GM06990 (cell line): ENCODE results near the gene STXBP6.

ENCODE experiments used
- DNase-seq: peaks from one replicate; pipeline ENCODE4 v3.0.0-alpha.2; 2011; ENCODE audit not compliant: insufficient read length; ENCODE audit errors: extremely low read depth
- H3K27me3 ChIP-seq: replicated peaks from 2 replicates; pipeline ENCODE4 v1.6.0; 2011; ENCODE audit warnings: low read length; ENCODE audit not compliant: control insufficient read depth, insufficient read depth
- H3K36me3 ChIP-seq: 2 replicates; pipeline ENCODE4 v1.5.1; 2011; ENCODE audit warnings: low read length; ENCODE audit not compliant: control insufficient read depth, insufficient read depth
- H3K4me3 ChIP-seq: replicated peaks from 2 replicates; pipeline ENCODE4 v1.5.1; 2011; ENCODE audit warnings: low read depth, mild to moderate bottlenecking, control low read depth, low read length
- TF ChIP-seq, protein P1 (sequence below): IDR thresholded peaks from 2 replicates; pipeline ENCODE4 v1.5.1; 2011; ENCODE audit warnings: low read length, control low read depth, mild to moderate bottlenecking, inconsistent platforms; ENCODE audit not compliant: insufficient read depth, poor library complexity, severe bottlenecking

Gene STXBP6

GRCh38 chr14:24948261-24948847 lies 101.6 kb downstream of the STXBP6 start:
- no peak for DNase-seq
- Histone ChIP-seq H3K27me3 (no peaks in the 10 kb centered on the region), H3K36me3 (no peaks in the 10 kb centered on the region), H3K4me3 (no peak overlapping the region)
- TF ChIP-seq, protein P1, sequence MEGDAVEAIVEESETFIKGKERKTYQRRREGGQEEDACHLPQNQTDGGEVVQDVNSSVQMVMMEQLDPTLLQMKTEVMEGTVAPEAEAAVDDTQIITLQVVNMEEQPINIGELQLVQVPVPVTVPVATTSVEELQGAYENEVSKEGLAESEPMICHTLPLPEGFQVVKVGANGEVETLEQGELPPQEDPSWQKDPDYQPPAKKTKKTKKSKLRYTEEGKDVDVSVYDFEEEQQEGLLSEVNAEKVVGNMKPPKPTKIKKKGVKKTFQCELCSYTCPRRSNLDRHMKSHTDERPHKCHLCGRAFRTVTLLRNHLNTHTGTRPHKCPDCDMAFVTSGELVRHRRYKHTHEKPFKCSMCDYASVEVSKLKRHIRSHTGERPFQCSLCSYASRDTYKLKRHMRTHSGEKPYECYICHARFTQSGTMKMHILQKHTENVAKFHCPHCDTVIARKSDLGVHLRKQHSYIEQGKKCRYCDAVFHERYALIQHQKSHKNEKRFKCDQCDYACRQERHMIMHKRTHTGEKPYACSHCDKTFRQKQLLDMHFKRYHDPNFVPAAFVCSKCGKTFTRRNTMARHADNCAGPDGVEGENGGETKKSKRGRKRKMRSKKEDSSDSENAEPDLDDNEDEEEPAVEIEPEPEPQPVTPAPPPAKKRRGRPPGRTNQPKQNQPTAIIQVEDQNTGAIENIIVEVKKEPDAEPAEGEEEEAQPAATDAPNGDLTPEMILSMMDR, result no peak

DNA sequence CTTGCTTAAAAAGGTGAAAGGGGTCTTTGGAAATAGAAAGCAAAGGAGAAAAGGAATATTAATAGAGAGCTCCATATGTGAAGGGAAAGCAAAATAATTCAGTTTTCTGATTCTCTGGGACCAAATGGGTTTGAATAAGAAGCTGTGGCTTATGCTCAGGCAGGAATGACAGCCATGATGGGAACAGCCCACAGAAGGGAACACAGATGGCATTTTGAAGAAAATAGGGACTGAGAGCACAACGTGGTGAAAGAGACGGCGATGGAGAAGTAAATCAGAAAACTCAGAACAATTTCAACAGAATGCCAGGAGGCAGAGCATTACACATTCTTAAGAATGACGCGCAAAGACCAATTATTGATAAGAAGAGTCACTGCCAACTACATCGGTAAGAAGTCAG lies 102.8 kb downstream of the STXBP6 start:
- TF ChIP-seq, protein P1, result no peak
- Histone ChIP-seq H3K4me3 (no peak overlapping the region), H3K27me3 (no peaks in the 10 kb centered on the region), H3K36me3 (no peaks in the 10 kb centered on the region)
- no peak for DNase-seq

DNA sequence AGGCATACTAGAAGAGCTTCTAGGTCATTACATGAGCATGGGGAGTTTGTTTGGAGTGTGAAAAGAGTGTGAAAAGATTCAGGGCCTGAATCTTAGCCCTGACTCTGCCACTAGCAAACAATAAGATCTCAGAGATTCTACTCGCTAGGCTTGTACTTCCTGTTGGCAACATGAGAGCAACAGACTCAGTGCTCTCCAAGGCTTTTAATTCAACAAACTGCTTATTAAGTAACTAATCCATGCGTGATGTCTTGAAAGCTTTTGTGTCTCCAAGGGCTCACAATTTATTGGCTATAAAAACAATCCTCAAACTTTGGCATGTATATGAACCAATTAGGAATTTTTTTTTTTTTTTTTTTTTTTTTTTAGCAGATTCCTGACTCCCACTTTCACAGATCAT lies 105.1 kb downstream of the STXBP6 start:
- no peak for DNase-seq
- H3K36me3 ChIP-seq, result no peaks in the 10 kb centered on the region
- no peak overlapping the region for H3K4me3 ChIP-seq
- TF ChIP-seq, protein P1, result no peak
- H3K27me3 ChIP-seq, result no peaks in the 10 kb centered on the region

- no peak overlapping the region for H3K4me3 ChIP-seq
- DNase-seq, result no peak
- H3K27me3 ChIP-seq, result no peaks in the 10 kb centered on the region
- no peaks in the 10 kb centered on the region for H3K36me3 ChIP-seq
- TF ChIP-seq, protein P1, result no peak
Observed at GRCh38 chr14:24943024-24943423, 106.9 kb downstream of the STXBP6 start.

GRCh38 chr14:24941719-24942118 lies 108.2 kb downstream of the STXBP6 start:
- H3K4me3 ChIP-seq, result no peak overlapping the region
- H3K36me3 ChIP-seq, result no peaks in the 10 kb centered on the region
- TF ChIP-seq, protein P1, result no peak
- no peaks in the 10 kb centered on the region for H3K27me3 ChIP-seq
- DNase-seq, result no peak
